SKM-1 treated with dmso at 0.1 percent for 144 hours (cell line): ENCODE data around the gene CERK.
"Not testable (repeated sequence)": the region's sequence is repeated elsewhere in the genome, so short reads cannot be mapped to it uniquely, and the experiment has no call there.

ENCODE experiments used
- DNase-seq: peaks from one replicate; lab custom pipeline; 2025; ENCODE audit not compliant: unreplicated experiment; lab: John Stamatoyannopoulos, UW

CERK gene

DNA sequence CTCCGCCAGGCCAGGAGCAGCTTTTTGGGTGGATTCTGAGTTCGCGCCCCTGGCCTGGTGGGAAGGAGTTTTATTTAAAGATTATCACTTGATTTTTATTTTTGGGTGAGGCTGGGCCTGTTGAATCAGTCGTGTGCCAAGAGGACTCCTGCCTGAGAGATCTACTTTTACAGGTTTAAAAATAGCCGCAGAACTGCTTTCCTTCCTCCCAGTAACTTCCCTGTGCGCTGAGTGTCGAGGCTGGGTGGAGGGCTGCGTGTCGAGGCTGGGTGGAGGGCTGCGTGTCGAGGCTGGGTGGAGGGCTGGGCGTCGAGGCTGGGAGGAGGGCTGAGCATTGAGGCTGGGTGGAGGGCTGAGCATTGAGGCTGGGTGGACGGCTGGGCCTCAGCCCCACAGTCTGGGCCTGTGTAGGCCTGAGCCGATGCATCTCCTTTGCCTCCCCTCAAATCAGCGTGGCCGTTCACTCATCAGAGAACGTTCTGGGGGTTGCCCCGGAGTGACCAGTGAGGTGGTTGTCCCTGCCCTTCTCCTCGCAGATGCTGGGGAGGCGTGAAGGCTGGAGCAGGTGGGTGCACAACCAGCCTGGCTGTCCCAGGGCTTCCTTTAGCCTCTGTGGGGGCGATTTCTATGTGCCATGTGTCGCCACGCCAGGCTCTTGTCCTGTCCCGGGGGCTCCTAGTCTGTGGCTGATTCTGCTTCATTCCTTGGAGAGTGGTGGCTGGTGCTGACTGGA is 87.8 kb downstream of the CERK start:
- DNase-seq: no peak

GRCh38 chr22:46649141-46650077 is 88.6 kb downstream of the CERK start:
- DNase-seq: no peak

GRCh38 chr22:46648225-46648820 is 89.7 kb downstream of the CERK start:
- DNase-seq: not testable (repeated sequence)

DNA sequence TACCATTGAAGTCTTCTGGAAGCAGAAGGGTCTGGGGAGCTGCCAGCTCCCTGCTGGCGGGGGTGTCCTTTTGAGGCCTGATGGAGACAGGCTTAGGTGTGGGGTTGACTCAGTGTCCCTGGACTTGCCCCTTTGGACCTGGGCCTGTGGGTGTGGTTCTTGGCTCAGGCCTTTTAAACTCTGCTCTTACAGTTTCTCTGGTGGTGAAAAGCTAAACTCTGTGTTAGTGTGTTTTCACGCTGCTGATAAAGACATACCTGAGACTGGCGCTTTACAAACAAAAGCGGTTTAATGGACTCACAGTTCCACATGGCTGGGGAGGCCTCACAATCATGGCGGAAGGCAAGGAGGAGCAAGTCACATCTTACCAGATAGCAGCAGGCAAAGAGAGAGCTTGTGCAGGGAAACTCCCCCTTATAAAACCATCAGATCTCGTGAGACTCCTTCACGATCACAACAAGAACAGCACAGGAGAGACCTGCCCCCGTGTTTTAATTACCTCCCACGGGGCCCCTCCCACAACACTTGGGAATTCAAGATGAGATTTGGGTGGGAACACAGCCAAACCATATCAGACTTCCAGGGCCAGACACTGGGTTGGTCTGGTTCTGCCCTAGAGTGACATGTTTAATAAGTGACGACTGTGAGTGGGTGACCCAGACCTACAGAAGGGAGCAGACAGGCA is 91.4 kb downstream of the CERK start:
- DNase-seq: no peak

DNA sequence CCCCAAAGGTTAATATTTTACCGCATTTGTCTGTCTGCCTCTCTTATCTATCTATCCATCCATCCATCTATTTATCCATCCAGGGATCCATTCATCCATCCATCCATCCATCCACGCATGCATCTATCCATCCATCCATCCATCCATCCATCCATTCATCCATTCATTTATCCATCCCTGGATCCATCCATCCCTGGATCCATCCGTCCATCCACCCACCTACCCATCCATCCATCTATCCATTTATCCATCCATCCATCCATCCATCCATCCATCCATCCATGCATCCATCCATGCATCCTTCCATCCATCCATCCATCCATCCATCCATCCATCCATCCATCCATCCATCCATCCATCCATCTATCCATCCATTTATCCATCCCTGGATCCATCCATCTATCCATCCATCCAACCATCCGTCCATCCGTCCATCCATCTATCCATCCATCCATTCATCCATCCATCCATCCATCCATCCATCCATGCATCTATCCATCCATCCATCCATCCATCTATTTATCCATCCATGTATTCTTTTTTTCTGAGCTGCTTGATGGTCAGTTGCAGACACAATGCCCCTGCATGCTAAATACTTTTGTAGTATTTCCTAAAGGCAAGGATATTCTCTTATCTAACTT is 95.1 kb downstream of the CERK start:
- DNase-seq: not testable (repeated sequence)

DNA sequence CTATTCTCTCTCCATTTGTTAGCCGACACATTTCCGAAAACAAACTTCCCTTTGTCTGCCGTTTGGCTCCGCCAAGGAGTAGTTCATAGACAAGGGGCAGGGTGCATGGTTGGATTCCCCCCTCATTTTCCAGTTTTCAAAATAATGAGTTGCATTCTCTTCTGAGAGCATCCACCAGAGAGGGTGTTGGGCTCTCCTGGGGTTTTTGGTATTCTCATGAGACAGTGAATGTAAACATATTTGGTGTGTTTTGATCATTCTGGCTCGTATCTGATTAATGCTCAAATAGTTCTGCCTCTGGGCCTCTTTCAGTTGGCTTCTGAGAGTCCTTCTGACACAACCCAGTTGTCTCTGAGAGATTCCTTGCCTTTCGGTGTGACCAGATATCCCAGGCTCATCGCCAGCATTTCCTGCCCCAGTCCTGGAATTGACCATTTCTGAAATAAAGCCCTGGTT is 96.2 kb downstream of the CERK start:
- no peak for DNase-seq

- no peak for DNase-seq
Measured at GRCh38 chr22:46640293-46641055, 97.6 kb downstream of the CERK start.

DNA sequence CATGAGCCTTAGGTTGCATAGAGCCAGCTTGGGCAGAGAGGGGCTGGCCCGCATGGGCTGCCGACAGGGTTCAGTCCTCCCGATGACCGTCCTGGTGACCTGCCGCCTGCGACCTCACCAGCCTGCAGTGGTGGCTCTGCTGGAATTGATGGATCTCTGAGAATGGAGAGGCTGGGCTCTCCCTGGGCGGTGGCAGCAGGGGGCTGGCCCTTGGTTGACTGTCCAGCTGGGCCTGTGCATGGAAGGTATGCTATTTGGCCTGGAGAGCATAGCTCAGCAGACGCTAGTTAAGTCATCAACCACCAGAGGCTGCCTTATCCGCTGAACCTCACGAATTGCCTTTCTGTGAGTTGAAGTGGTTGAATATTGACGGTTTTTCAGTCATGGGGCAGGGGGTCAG is 98.2 kb downstream of the CERK start:
- DNase-seq: no peak

DNA sequence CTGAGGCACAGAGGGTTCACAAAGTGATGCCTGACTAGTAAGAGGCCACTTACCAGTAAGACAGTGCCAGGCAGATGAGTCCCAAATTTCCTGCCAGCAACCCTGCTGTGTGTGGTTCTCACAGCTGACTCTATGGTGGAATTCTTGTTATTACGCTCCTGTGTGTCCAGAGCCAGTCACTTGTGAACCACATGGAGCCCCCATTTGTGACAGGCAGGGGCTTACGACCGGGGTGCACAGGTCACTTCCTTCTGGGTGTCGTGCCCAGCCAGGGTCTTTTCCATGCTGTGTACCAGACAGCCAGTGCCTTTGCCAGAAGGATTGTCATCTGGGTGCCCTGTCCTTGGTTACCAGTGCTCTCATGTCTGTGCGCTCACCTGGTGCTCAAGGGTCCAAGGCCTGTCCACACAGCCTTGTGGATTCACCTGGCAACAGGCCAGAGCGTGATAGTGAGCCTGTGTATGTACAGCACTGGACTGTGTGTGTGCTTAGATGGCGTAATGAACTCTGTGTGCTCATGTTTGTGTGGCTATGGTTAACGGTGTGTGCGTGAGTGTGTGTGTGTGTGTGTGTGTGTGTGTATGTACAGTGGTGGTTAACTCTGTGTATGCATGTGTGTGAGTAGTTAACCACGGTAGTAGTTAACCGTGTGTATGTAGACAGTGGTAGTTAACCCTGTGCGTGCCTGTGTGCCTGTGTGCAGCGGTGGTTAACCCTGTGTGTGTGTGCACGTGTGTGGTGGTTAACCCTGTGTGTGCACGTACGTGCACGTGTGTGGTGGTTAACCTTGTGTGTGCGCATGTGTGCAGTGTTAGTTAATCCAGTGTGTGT is 99.2 kb downstream of the CERK start:
- DNase-seq: no peak

DNA sequence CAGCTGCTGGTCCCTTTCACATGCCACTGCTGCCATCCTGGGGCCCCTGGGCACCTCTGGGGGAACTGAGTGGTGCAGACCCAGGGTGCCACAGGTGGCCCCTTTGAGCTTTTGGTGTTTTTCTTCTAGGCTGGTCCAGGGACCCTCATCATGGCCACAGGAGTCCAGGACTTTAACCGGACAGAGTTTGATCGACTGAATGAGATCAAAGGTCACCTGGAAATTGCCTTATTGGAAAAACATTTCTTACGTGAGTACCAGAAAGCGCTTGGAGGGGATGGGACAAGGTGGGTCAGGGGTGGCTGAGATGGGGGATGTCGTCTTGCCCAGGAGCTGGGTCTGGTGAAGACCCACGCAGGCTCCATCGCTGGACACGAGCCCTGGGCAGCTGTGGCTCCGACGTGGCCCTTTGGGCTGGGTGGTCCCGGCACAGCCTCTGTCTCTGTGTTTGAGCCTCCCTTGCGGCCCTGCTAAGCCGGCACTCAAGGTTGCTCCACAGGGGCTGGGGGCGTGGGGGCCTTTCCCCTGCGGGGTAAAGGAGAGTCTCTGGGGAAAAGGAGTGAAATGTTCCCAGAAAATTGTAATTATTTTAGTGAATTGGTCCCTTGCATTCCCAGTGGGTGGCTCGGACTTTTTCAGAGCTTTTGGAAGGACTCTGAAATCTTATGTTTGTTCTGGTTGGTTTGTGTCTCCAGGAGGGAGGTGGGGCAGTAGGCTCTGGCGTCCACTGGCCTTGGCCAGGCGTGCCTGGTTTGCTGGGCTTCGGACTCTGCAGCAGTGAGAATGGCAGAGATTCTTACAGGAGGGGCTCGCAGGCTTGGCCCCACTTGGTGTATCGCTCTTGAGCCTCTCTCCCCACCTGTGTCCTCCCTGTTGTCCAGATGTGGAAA is 100.1 kb downstream of the CERK start:
- DNase-seq: no peak

GRCh38 chr22:46636221-46637002 is 101.6 kb downstream of the CERK start:
- DNase-seq: no peak

GRCh38 chr22:46635756-46636155 is 102.3 kb downstream of the CERK start:
- no peak for DNase-seq

DNA sequence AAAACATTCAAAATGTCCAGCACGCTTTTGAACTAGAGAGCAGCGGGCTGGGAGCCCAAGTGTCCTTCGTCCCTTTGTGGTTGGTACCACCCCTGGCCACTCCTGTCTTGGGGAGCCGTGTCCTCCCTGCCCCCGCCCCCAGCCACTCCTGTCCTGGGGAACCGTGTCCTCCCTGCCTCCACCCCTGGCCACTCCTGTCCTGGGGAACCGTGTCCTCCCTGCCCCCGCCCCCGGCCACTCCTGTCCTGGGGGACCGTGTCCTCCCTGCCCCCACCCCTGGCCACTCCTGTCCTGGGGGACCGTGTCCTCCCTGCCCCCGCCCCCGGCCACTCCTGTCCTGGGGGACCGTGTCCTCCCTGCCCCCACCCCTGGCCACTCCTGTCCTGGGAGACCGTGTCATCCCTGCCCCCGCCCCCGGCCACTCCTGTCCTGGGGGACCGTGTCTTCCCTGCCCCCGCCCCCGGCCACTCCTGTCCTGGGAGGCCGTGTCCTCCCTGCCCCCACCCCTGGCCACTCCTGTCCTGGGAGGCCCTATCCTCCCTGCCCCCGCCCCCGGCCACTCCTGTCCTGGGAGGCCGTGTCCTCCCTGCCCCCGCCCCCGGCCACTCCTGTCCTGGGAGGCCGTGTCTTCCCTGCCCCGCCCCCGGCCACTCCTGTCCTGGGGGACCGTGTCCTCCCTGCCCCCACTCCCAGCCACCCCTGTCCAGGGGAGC is 102.9 kb downstream of the CERK start:
- not testable (repeated sequence) for DNase-seq
